ENCODE data around the gene TMEM106A. TPM values are rescaled to one million over a fixed set of nuclear protein-coding genes. Genes with fewer than 3 reads are reported as not detected.

The TMEM106A gene
- total and polyA plus RNA-seq, 2 of the 13 experiments (the other 11 are each of a cell fraction or from before 2014, with no cell fraction given): 16.9 to 35.9 TPM

DNA sequence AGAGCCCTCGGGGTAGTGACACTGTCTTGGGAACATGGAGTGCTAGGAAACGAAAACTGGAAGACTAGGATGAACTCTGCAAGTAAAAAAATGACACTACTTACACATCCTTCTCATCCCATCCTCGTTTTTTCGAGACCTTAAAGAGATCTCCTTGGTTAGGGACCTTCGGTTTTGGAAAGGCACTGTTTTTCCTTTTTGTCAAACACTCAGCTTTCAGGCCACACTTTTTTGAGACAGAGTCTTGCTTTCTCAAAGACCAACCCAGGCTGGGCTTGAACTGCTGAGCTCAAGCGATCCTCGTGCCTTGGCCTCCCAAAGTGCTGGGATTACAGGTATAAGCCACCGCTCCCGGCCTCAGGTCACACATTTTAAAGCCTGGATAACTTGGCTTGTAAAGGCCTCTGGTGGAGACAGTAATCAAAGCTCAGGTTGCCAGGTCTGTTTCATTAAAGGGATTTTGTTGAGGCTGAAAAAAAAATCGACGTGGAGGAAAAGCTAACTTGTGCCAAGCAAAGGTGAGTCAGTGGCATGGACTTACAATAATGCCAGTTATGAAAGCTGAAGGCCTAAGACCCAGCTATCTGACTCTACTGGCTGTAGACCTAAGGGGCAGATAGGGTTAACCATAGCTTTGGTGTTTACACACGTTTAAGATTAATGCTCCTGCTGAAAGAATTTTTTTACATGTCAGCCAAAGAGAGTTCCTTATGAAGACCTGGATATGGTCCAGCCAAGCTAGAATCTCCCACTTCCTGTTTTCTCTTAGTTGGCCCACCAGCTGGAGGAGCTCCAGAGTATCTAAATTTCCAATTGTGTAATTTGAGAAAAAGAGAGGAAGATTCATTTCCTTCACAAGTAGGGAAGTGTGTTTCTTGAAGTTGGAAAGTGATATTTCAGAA lies 39.8 kb upstream of the TMEM106A start (continued):
- no peak; the same call in 1 of the 2 replicates for TF ChIP-seq ZMYM2 (CRISPR knock-in tag; IDR thresholded peaks at IDR 0.05)
- TF ChIP-seq, protein P1, sequence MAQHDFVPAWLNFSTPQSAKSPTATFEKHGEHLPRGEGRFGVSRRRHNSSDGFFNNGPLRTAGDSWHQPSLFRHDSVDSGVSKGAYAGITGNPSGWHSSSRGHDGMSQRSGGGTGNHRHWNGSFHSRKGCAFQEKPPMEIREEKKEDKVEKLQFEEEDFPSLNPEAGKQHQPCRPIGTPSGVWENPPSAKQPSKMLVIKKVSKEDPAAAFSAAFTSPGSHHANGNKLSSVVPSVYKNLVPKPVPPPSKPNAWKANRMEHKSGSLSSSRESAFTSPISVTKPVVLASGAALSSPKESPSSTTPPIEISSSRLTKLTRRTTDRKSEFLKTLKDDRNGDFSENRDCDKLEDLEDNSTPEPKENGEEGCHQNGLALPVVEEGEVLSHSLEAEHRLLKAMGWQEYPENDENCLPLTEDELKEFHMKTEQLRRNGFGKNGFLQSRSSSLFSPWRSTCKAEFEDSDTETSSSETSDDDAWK (CRISPR knock-in tag; IDR thresholded peaks at IDR 0.05): no peak
- peak; percentile 49 for TF ChIP-seq STAG1 (CRISPR knock-in tag; IDR thresholded peaks at IDR 0.05)
- TF ChIP-seq FOXA3 (CRISPR knock-in tag; IDR thresholded peaks at IDR 0.05): peak; percentile 77
- TF ChIP-seq ZNF605 (CRISPR knock-in tag; IDR thresholded peaks at IDR 0.05): peak; percentile 80
- TF ChIP-seq SRF (IDR thresholded peaks at IDR 0.05; ENCODE audit: low read depth, low read length): no peak
- TF ChIP-seq, protein P2, sequence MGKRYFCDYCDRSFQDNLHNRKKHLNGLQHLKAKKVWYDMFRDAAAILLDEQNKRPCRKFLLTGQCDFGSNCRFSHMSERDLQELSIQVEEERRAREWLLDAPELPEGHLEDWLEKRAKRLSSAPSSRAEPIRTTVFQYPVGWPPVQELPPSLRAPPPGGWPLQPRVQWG (CRISPR knock-in tag; IDR thresholded peaks at IDR 0.05; ENCODE audit: borderline replicate concordance, low read depth): no peak
- TF ChIP-seq HES4 (CRISPR knock-in tag; IDR thresholded peaks at IDR 0.05; ENCODE audit: borderline replicate concordance): 0 out of 2 replicates have a peak, but pooled peaks have one; percentile 11
- TF ChIP-seq ZFAT (CRISPR knock-in tag; conservative IDR thresholded peaks at IDR 0.05): 0 out of 2 replicates have a peak, but pooled peaks have one; percentile 28
- TF ChIP-seq IKZF1 (IDR thresholded peaks at IDR 0.05): no peak
- TF ChIP-seq, protein P3, sequence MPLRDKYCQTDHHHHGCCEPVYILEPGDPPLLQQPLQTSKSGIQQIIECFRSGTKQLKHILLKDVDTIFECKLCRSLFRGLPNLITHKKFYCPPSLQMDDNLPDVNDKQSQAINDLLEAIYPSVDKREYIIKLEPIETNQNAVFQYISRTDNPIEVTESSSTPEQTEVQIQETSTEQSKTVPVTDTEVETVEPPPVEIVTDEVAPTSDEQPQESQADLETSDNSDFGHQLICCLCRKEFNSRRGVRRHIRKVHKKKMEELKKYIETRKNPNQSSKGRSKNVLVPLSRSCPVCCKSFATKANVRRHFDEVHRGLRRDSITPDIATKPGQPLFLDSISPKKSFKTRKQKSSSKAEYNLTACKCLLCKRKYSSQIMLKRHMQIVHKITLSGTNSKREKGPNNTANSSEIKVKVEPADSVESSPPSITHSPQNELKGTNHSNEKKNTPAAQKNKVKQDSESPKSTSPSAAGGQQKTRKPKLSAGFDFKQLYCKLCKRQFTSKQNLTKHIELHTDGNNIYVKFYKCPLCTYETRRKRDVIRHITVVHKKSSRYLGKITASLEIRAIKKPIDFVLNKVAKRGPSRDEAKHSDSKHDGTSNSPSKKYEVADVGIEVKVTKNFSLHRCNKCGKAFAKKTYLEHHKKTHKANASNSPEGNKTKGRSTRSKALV (CRISPR knock-in tag; IDR thresholded peaks at IDR 0.05): 0 out of 2 replicates have a peak, but pooled peaks have one; percentile 16
- TF ChIP-seq, protein P4, sequence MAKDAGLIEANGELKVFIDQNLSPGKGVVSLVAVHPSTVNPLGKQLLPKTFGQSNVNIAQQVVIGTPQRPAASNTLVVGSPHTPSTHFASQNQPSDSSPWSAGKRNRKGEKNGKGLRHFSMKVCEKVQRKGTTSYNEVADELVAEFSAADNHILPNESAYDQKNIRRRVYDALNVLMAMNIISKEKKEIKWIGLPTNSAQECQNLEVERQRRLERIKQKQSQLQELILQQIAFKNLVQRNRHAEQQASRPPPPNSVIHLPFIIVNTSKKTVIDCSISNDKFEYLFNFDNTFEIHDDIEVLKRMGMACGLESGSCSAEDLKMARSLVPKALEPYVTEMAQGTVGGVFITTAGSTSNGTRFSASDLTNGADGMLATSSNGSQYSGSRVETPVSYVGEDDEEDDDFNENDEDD (CRISPR knock-in tag; IDR thresholded peaks at IDR 0.05; ENCODE audit: borderline replicate concordance): no peak
- no peak; the same call in 1 of the 2 replicates for TF ChIP-seq ZNF703 (CRISPR knock-in tag; IDR thresholded peaks at IDR 0.05; ENCODE audit: borderline replicate concordance)
- peak; percentile 75; the same call in 1 of the 2 replicates for TF ChIP-seq NFIB (CRISPR knock-in tag; IDR thresholded peaks at IDR 0.05; ENCODE audit: borderline replicate concordance)
- TF ChIP-seq ZNF367 (CRISPR knock-in tag; IDR thresholded peaks at IDR 0.05; ENCODE audit: borderline replicate concordance): no peak
- peak; percentile 44; the same call in 1 of the 2 replicates for TF ChIP-seq TGIF2 (CRISPR knock-in tag; IDR thresholded peaks at IDR 0.05)
- TF ChIP-seq ARHGAP35 (CRISPR knock-in tag; IDR thresholded peaks at IDR 0.05; ENCODE audit: borderline replicate concordance): no peak
- peak; percentile 49; the same call in 1 of the 2 replicates for TF ChIP-seq TSC22D2 (CRISPR knock-in tag; IDR thresholded peaks at IDR 0.05; ENCODE audit: borderline replicate concordance)
- TF ChIP-seq SMC3 (IDR thresholded peaks at IDR 0.05; ENCODE audit: low read length): peak; percentile 33; the same call in 1 of the 2 replicates
- no peak for TF ChIP-seq EZH2 (conservative IDR thresholded peaks at IDR 0.05; ENCODE audit: low read depth, low read length)
- TF ChIP-seq, protein P5, sequence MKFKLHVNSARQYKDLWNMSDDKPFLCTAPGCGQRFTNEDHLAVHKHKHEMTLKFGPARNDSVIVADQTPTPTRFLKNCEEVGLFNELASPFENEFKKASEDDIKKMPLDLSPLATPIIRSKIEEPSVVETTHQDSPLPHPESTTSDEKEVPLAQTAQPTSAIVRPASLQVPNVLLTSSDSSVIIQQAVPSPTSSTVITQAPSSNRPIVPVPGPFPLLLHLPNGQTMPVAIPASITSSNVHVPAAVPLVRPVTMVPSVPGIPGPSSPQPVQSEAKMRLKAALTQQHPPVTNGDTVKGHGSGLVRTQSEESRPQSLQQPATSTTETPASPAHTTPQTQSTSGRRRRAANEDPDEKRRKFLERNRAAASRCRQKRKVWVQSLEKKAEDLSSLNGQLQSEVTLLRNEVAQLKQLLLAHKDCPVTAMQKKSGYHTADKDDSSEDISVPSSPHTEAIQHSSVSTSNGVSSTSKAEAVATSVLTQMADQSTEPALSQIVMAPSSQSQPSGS (CRISPR knock-in tag; IDR thresholded peaks at IDR 0.05): 0 out of 2 replicates have a peak, but pooled peaks have one; percentile 37

All from HepG2 (cell line).